ENCODE data around the gene RPTOR.
"Not testable (repeated sequence)": the region's sequence is repeated elsewhere in the genome, so short reads cannot be mapped to it uniquely, and the experiment has no call there.

The RPTOR gene

DNA sequence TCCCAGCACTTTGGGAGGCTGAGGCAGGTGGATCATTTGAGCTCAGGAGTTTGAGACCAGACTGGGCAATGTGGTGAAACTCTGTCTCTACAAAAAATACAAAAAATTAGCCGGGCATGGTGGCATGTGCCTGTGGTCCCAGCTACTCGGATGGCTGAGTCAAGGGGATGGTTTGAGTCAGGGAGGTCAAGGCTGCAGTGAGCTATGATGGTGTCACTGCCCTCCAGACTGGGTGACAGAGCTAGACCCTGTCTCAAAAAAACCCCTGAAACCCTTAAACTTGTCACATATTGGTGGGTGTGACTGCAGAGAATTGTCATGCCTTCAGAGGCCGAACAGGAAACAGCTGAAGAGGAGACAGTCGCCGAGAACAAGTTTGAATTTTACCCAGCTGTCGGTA, 13.4 kb downstream of the RPTOR start:
- no peak for DNase-seq (ENCODE audit: low spot score)

DNA sequence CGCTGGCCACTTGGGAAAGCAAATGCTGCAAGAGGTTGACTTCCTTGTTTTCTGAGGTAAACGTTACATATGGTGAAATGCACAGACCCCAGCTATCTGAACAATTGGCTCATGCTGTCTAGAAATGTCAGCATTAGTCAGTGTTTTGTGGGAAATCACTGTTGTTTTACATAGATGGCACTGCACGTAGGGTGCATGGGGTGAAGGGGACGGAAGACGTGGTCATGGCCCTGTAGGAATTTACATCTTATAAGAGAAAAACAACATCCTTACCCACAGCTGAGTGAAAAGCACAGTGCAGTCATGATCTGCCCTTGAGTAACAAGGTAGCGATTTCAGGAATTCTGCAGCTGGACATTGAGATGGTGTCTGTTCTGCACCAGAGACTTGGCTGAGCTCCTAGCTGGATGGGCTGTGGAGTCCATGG, 15.2 kb downstream of the RPTOR start:
- peak; percentile 88 for DNase-seq (ENCODE audit: low spot score)

DNA sequence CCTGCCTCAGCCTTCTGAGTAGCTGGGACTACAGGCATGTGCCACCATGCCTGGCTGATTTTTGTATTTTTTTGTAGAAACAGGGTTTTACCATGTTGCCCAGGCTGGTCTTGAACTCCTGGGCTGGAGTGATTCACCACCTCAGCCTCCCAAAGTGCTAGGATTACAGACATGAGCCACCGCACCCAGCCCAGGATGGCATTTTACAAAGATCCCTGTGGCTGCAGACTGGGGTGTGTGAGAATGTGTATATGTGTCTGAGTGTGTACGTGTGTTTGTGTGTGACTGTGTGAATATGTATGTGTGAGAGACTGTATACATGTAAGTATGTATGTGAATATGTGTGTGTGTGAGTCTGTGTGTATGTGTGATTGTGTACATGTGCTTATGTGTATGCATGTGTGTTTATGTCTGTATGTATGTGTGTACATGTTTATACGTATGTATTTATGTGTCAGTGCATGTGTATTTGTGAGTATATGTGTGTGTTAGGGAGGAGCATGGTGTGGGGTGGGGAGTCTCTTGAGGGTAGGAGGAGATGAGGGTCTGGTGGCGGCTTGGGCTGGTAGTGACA, 17.0 kb downstream of the RPTOR start:
- no peak for DNase-seq (ENCODE audit: low spot score)

DNA sequence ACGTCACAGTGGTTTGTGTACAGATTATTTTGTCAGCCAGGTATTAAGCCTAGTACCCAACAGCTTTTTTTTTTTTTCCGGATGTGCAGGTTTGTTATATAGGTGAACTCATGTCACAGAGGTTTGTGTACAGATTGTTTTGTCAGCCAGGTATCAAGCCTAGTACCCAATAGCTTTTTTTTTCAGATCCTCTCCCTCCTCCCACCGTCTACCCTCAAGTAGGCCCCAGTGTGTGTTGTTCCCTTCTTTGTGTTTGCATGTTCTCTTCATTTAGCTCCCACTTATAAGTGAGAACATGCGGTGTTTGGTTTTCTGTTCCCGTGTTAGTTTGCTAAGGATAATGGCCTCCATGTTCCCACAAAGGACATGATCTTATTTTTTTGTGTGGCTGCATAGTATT, 19.9 kb downstream of the RPTOR start:
- no peak for DNase-seq (ENCODE audit: low spot score)

DNA sequence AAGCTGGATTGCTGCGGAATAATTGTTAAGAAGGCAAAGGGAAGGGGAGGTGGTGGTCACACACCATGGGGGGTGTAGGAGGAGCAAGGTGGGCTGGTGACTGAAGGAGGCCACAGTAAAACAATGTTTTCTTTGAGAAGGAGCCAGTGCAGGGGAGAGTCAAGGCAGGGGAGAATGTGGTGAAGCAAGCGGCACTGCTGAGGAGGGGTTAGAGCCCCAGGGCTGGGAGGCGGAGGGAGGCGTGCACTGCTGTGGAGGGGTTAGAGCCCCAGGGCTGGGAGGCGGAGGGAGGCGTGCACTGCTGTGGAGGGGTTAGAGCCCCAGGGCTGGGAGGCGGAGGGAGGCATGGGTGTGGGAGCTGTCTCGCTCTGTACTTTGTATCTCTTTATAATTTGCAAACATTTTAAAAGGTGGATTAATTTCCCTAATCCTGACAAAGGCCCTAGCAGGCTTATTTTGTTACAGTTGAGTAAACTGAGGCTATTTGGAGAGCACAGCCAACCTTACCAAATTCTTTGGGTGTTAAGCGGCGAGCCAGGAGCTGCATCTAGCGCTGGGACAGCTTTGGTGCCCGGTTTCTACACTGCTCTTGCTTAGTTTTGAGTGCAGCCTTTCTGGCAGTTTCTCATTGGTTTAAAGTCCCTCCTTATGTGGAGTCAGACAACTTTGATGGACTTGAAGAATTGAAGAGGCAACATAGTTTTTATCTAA, 20.9 kb downstream of the RPTOR start:
- DNase-seq (ENCODE audit: low spot score) = no peak

DNA sequence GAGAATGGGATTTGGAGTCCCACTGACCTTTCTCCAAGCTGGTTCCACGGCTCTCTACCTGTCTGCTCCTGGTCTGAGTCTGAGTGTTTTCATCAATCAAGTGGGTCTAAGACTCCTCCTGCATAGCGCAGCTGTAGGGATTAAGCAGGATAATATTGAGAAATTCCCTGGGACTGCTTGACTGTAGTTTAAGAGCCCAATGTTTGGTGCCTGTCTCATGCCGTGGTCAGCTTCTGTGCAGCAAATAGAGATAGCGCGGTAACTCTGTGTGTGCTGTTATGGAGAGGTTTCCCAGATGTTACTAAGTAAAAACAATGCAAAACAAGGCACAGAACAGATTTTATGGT, 21.4 kb downstream of the RPTOR start:
- no peak for DNase-seq (ENCODE audit: low spot score)

DNA sequence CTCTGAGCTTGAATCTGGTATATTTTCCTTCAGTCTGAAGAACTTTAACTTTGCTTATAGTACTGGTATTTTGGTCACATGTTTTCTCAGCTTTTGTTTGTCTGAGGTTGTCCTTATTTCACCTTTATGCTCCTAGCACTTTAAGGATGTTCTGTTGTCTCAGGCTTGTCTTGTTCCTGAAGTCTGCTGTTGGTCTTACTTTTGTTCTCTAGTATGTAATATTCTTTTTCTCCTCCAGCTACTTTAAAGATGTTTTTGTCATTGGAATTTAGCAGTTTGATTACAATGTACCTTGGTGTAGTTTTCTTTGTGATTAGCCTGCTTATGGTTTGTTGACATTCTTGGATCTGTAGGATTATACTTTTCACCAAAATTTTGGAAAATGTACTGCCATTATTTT, 23.6 kb downstream of the RPTOR start:
- DNase-seq (ENCODE audit: low spot score) = no peak

DNA sequence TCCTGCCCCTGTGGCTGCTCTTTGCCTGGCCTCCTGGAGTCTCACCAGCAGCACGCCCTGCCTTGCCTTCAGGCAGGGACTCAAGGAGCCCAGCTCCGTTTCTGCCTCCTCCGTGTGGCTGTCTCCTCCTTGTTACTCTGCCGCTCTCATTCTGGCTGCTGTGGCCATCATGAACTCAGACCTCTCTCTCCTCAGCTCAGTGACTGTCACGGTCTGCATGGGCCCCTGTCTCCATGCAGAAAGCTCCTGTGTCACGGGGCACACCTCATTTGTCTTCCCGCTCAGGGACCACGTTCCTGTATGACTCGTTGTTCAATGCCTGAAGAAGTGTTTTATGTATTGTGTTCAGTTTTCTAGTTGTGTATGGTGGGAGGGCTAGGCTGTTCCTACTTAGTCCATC, 25.3 kb downstream of the RPTOR start:
- no peak for DNase-seq (ENCODE audit: low spot score)

DNA sequence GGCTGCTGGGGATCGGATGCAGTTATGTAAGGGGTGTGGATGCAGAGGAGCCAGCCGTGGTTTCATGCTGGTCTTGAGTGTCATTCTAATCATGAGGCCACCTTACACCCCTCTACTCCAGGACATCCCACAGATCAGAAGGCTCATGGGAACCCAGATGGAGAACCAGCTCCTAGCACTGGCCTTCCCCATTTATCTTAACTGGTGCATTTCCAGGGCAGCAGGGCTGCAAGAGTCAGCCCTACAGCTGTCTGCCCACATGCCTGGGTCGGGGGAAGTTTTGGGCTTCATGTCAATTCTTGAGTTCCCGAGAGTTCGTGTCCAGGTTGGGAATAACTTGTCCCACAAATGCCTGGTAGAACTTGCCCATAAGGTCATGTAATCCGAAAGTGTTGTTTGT, 29.1 kb downstream of the RPTOR start:
- DNase-seq (ENCODE audit: low spot score) = no peak

DNA sequence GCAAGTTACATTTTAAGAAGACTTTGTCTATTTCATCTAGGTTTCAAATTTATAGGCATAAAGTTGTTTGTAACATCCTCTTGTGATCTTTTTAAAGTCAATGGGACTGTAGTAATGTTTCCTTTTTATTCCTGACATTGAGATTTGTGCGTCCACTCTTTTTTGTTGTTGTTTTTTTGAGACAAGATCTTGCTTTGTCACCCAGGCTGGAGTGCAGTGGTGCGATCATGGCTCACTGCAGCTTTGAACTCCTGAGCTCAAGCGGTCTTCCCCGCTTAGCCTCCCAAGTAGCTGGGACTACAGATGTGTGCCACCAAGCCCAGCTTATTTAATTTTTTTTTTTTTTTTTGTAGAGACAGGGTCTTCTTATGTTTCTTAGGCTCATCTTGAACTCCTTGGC, 29.9 kb downstream of the RPTOR start:
- DNase-seq (ENCODE audit: low spot score) = no peak

DNA sequence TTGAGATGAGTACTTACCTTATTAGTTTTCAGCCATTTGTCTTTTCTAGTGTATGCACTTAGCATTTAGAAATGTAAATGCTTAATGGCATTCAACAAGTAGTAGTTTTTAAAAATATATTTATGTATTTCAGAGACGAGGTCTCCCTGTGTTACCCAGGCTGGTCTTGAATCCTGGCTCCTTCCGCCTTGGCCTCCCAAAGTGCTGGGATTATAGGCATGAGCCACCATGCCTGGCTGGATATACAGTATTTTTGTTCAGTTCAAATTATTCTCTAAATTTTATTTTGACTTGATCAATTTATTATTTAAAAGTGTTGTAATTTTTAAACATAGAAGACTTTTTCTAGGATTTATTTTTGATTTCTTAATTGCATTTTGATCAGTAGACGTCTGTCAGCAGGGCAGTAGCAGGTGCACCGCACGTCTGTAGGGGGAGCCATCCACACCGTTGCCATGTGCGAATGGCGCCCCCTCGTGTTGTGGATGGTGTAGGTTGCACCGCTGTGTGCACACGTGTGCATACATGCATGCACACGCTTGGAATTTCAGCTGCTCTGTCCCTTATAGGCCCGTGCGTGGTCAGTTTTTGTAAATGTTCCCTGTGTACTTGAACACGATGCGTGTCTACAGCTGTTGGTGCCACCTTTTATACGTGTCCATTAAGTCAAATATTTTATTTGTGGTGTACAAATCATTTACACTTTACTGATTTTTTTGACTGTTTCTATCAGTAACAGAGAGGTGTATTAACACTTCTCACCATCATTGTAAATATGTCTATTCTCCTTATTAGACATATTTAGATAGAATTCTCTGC, 30.6 kb downstream of the RPTOR start:
- DNase-seq (ENCODE audit: low spot score) = peak; percentile 90

DNA sequence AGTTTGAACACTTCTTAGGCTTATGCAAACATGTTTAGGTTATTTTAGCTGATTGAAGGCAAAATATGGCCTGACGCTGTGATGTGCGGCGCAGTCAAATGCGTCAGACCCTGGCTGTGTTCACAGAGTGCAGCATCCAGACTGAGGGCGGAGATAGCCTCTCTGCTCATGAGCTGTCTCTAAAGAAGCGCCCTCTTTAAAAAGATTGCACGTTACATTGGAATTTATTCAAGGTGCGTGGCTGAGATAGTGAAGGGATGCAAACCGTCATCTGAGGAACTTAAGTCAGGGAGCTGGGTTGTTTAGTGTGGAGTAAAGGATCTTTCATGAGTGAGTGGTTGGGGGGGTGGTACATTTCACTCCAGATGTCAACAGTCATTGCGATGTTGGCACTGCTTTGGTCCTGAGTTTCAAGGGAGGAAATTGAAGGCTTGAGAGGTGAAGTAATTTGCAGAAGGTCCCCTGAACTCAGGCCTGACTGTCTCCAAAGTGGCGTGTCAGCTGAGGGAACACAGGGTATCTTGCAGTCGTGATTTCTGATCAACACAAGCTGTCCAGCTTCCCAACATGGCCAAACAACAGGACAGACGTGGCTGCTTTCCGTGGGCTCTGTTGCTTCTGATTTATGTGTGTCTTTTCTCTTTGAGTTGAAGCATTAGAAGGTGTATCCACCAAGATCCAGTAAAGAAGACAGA, 33.4 kb downstream of the RPTOR start:
- DNase-seq (ENCODE audit: low spot score) = no peak

DNA sequence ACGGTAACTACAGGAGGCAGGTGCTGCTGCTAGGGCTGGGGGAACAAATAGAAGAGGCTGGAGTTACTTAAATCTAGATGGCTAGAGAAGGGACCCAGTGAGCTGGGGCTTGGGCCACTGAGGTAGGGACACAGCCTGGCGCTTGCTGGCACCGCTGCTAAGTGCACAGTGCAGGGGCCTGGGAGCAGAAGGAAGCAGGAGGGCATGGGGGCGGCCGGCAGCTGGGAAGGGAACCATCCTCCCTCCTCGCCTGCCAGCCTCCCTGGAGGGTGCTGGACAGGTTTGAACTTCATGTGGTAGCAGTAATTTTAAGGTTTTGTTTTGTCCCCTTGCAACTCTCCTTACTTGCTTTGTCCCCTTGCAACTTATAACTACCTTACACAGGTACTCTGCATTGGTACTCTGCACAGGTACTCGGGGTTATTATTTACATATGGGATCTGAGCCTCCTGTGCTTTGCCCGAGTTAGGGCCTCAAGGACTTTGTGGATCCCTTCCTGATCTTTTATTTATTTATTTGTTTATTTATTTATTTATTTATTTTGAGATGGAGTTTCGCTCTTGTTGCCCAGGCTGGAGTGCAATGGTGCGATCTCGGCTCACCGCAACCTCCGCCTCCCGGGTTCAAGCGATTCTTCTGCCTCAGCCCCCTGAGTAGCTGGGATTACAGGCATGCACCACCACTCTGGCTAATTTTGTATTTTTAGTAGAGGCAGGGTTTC, 34.2 kb downstream of the RPTOR start:
- DNase-seq (ENCODE audit: low spot score) = not testable (repeated sequence)

DNA sequence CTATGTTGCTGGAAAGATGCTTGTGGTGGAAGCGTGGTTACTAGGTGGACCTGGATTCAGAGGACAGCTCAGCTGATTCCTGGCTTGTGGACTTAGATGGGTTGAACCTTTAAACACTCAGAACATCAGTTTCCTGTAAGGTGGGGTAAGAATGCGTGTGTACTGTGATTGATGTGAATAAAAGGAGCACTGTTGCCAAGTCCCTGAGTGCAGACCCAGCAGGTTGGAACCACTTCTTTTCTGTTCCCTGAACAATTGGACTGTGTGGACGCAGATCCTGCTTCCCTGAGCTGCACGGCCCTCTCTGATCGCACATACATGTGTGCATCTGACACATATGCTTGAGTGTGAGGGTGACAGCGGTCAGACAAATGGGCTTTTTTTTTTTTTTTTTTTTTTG, 37.5 kb downstream of the RPTOR start:
- no peak for DNase-seq (ENCODE audit: low spot score)

DNA sequence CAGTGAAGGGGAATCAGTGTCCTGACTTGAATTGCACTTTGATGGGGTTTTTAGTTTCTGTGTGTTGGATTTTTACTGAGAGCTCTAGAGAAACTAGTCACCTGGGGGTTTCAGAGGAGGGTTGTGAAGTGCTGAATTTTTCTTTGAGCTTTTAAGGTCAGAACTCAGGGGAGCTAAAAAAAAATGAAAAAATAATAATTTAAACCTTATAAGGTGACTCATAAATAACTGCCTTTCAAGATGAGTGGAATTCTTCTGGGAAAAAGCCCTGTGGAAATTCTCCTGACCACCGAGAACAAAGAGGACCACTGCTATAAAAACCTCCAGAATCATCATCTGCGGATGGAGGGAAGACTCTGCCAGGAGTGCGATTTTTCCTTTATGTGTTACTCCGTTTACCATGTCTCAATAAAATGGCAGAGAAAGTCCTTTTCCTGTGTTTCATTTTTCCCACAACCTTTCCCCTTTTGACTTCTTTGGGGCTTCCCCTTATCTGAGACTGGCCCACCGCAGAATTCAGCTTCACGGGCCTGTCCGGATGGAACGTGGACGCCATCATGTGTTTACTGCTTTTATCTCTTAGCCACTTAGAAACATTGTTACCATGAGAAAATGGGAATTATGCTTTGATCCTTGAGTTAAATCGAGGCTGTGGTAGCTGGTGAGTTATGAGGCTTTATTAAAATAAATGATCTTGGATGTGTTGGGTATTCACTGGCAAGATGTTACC, 39.7 kb downstream of the RPTOR start:
- DNase-seq (ENCODE audit: low spot score) = peak; percentile 45

DNA sequence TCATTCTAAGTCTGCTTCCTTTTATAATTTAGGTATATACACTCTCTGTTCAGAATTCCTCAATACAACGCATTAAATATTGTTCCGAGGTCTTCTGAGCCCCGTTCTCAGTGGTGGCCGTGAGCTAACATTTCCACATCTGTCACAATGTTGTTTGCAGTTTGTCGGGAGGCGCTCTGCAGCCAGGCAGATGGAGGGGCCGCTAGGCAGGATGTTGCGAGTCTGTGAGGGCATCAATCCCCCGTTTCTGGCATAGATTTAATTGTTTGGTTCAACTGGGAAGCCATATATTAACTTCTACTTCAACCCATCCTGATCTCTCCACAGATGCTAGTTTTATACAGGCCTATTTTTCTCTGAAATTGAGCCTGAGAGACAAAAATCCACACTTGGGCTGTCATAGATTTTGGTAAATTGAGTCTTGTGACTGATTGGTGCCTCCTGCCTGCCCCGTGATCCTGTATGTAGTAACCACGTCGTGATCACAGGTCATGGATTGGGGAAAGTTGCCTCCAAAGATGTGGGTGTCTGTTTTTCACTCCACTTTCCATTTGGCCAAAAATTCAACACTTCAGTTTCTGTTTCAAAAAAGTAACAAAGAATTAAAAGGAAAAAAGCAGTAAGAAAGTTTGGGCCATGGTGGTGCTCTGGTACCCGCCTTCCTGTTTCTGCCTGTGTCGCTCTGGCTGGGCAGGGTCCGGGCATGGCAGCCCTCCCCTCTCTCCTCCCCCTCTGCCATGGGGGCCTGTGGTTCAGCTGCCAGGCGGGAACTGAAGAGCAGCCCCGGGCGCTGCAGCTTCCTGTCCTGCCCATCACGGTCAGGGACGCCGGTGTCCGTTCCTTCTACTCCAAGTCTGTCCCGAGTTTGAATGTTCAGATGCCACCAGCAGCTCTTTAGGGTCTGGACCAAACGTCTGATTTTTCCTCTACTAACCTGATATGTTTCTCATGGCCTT, 41.5 kb downstream of the RPTOR start:
- DNase-seq (ENCODE audit: low spot score) = no peak

DNA sequence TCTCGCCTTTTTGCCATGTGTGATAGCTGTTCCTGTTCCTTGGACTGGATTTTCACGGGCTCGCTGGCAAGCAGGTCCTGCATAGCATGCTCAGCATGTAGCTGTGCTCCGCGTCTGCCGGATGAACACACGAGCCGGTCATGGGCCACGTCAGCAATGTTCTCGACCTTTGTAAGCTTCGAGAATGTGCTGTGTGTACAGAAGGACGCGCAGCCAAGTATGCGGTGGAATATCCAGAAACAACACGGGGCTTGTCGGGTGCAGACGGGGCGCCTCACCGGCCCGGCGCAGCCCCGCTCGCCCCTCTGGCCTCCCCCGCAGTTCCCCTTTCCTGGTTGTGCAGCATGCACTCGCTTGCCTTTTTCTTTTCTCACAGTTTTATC, 42.2 kb downstream of the RPTOR start:
- peak; percentile 95 for DNase-seq (ENCODE audit: low spot score)

DNA sequence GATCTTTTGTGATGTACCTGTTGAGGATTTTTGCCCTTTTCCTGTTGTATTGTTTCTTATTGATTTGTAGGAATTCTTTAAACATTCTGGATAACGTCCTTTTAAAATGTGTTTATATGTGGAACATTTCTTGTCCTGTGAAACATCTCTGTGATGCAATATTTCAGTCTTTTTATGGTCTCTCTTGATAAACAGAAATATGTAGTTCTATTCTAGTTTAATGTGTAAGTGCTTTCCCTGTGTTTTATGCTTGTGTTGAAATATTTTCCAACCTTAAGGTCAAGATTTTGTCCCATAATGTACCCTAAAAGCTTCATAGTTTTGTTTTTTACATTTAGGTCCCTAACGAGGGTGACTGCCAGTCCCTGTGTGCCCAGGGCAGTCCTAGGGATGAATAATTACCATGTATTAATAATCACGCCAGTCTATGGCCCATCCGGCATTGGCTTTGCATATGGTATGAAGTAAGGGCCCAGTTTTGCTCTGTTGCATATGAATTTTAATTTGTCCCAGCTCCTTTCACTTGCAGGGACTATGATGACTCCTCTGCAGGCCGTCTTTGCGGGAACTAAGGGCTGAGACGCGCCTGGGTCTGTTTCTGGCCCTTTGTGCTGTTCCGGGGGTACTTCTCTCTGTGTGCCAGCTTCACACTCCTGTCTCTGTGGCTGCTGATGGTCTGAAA, 44.2 kb downstream of the RPTOR start:
- DNase-seq (ENCODE audit: low spot score) = no peak

DNA sequence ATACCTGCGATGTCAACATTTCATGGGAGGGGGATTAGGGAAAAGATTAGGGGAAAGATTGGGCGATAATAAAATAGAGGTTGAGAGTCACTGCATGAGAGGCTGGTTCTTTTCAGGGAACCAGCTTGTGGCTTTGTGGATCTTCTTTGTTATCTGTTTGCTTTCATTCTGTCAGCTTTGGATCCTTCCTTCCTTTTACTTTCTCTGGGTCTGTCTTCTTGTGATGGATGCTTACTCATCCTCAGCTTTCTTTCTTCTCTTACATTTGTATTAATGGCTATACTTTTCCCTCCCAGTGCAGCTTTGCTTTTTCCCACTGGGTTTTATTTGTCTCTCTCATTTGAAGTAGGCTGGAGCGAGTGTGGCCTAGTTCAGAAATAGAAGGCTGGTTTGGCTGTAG, 47.1 kb downstream of the RPTOR start:
- no peak for DNase-seq (ENCODE audit: low spot score)

DNA sequence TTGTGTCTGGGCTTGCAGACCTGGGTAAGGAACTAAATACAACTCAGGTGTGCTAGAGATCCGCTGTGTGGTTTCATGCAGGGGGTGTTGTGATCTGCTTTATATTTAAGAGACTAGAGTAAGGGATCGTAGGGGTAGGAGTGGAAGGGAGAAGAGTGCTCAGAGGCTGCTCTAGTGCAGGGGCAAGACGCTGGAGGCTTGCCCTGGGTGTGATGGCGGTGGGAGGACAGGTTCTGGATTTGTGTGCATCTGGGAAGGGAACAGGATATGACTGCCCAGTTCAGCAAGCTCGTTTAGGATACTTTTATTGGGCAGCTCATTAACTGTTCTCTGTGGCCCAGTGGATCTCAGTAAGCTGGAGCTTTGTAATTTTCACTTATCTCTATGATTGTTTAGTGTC, 47.6 kb downstream of the RPTOR start:
- no peak for DNase-seq (ENCODE audit: low spot score)

Data from hepatic stellate cell (primary cell).